Measurements from ENCODE around the gene CRMP1. TPM values are rescaled to one million over a fixed set of nuclear protein-coding genes. Genes with fewer than 3 reads are reported as not detected.

CRMP1 gene
- total RNA-seq, 1 experiment from 2014 or later = not detected

DNA sequence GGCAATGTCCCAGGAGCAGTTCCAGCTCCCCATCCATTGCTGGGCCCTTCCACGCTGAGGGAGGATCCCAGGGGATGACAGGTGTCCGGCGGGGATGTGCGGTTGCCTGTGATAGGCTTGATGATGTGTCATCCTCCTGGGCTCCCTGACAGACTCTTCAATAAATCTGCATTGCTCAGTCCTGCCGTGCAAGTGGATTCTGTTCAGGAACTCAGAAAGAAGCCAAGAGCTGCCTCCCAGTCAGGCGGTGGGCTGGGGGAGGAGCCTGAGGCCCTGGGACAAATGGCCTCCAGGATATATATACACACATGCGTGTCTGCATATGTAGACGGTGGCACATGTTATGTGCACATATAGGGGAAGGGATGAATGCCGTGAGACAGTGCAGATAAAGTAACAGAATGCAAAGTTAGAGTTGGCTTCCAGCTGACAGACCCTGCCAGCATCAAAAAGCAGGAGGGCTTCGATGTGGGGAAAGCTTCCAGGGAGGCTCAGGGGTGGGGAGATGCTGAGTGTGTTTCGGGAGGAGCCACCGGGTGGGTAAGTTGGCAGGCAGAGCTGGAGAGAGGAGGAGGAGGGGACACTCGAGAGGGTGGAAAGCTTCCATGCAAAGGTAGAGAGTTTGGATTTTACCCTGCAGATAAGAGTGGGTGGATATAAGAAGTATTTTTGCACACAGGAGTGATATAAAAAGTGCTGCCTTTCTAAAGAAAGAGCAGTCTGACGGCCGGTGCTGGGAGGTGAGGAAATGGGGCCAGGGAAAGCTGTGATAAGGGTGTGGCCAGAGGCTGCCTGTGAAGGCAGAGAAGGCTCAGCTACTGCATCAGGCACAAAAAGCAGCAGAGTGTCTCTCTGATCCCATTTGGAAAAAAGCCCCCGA, 28.5 kb upstream of the CRMP1 start:
- DNase-seq (ENCODE audit: low spot score) = no peak

- no peak for DNase-seq (ENCODE audit: low spot score)
These were observed 26.7 kb upstream of the CRMP1 start for GRCh38 chr4:5919571-5919970.

GRCh38 chr4:5919044-5919443, 26.2 kb upstream of the CRMP1 start:
- no peak for DNase-seq (ENCODE audit: low spot score)

GRCh38 chr4:5918331-5918985, 25.6 kb upstream of the CRMP1 start:
- DNase-seq (ENCODE audit: low spot score) = no peak

GRCh38 chr4:5917672-5918071, 24.8 kb upstream of the CRMP1 start:
- no peak for DNase-seq (ENCODE audit: low spot score)

- no peak for DNase-seq (ENCODE audit: low spot score)
These were observed 23.3 kb upstream of the CRMP1 start for GRCh38 chr4:5916229-5916628.

DNA sequence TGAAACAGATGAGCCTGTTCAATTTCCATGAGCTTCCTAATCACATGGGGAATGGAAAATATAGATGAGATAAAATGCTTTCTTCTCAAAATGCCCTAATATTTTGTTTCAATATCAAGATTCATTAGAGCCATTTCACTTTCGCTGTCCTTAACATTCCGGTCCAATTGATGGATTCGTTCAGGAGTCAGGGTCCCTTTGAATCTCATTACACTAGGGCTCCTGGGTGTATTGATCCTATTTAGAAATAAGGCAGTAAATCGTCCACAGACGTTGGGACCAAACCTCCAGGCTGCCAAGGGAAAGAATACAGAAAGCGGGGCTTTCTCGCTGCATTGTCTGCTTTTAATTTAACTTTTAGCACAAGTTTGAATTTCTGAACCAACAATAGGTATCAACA, 20.6 kb upstream of the CRMP1 start:
- DNase-seq (ENCODE audit: low spot score) = no peak

GRCh38 chr4:5912614-5913019, 19.7 kb upstream of the CRMP1 start:
- no peak for DNase-seq (ENCODE audit: low spot score)

DNA sequence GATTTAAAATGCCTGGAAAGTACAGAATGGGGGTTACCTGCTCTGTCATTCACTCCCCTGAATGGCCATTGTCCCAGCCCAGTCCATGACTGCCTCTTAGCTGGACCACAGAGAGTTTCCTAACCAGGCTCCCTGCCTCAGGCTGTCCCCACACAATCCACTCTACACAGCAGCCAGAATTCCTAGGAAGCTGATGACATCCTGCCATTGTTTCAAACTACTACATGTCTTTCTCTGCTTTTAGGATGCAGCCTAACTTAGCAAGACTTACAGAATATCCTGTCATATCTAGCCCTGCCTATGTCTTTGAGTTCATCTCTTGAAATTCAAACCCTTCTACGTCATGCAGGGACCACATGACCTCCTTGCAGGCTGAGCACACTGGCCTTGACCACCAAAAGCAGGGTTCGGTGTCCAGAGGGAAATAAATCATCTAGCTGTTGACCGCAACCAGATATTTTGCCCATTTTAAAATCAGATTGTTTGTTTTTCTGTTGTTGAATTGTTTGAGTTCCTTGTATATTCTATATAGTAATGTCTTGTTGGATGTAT, 16.1 kb upstream of the CRMP1 start:
- no peak for DNase-seq (ENCODE audit: low spot score)

- no peak for DNase-seq (ENCODE audit: low spot score)
These were observed 13.3 kb upstream of the CRMP1 start for GRCh38 chr4:5906191-5906590.

DNA sequence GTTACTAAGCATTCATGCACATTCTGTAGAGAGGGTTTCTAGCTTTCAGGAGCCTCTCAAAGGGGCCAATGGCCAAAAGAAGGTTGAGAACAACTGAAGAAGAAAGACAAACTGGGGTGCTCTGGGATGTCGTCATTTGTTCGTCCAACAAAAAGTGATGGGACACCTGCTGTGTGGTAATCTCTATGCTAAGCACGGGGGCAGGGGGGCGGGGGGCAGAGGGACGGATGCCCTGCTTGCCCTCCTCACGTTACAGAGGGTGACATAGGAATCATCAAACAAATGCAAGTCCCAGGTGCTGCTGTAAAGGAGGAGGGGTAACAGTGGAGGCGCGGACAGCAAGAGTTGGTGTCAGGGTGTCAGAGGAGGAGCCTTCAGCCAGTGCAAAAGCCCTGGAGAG, 12.8 kb upstream of the CRMP1 start:
- DNase-seq (ENCODE audit: low spot score) = no peak

DNA sequence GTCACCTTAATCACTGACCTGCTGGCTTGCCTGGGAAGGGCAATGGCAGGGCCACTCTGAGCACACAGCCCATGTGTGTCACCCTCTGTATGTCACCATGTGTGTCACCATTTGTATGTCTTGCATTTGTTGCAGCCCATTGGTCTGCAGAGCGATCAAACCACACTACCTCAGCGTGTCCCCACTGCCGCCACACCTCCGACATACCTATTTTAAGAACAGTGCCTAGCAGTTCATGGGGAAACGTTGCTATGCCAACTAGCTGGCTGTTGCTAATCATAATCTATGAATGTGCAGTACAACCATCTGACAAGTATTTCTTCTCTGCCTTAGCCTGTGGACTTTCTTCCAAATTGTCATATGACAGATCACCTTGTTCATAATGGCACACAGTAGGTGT, 8.0 kb upstream of the CRMP1 start:
- DNase-seq (ENCODE audit: low spot score) = no peak

DNA sequence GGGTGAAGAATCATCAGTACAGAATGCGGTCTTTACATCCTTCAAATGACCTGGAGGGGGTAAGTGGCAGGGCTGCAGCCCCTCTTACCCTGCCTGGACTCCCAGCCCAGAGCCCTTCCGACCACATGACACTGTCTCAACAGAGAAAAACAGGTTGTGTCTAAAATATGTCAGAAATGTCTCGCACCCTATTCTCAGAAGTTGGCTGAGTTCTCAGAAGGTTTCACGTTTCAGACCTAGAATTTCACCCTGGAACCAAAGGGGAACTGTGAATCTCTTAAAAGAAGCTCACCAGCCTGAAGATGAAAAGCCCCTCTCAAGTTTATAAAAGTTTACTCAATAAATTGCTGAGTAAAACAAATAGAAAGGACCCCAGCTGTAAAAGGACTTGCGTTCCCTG, 7.0 kb upstream of the CRMP1 start:
- DNase-seq (ENCODE audit: low spot score) = no peak

DNA sequence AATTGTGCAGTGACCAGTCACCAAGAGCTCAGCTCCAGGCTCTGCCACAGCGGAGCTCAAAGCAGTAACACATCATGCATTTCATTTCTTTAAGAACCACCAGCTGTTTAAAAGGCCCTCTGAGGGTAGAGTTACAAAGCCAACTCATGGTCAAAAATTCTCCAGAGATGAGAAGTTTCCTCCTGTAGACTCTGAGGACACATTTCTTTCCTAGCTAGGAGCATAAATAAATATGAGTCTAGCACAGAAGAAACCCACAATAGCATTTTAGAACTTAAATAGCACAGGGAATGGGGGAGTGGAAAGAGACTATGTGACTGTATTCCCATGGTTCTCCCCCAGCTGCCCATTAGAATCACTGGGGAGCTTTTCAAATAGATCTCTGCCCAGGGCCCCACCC, 6.5 kb upstream of the CRMP1 start:
- no peak for DNase-seq (ENCODE audit: low spot score)

DNA sequence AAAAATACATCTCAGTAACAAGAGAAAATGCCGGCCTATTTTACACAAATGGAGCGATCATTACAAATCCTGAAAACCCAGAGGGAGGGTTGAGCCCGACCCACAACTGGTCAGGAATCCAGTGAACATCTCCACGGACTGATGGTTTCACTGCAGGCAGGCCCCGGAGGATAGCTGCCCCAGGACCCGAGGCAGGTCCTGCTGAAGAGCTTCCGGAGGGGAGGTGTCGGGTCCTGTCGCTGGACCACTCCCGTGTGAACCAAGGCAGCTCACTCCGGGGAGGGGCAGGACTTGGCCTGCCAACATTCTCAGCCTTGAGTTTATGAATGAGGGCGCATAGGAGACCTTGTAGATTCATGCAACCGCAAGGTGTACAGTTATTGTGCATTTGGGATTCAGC, 4.8 kb upstream of the CRMP1 start:
- no peak for DNase-seq (ENCODE audit: low spot score)

GRCh38 chr4:5895287-5895686, 2.4 kb upstream of the CRMP1 start:
- DNase-seq (ENCODE audit: low spot score) = no peak

DNA sequence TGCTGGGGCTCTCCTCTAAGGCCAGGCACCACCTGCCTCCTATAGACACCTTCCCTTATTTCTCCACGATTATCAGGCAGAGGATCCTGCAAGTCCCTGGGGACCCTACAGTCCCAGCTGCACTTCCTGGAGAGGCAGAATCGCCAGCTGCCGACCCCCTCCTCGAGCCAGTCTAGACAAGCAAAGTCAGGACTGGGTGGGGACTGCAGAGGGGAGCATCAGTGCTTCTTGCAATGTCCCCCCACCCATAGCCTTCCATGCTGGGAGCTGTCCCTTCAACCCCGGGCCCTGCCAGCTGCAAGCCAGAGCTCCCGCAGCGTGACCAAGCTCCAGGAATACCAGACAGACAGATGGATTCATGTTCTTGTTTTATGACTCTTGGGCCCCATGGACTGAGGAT, 1.4 kb upstream of the CRMP1 start:
- no peak for DNase-seq (ENCODE audit: low spot score)

- DNase-seq (ENCODE audit: low spot score) = no peak
These were observed 705 bp upstream of the CRMP1 start for GRCh38 chr4:5893591-5893990.

GRCh38 chr4:5892323-5893003, 423 bp downstream of the CRMP1 start:
- DNase-seq (ENCODE audit: low spot score) = no peak

GRCh38 chr4:5891563-5892322, 1.1 kb downstream of the CRMP1 start:
- no peak for DNase-seq (ENCODE audit: low spot score)

DNA sequence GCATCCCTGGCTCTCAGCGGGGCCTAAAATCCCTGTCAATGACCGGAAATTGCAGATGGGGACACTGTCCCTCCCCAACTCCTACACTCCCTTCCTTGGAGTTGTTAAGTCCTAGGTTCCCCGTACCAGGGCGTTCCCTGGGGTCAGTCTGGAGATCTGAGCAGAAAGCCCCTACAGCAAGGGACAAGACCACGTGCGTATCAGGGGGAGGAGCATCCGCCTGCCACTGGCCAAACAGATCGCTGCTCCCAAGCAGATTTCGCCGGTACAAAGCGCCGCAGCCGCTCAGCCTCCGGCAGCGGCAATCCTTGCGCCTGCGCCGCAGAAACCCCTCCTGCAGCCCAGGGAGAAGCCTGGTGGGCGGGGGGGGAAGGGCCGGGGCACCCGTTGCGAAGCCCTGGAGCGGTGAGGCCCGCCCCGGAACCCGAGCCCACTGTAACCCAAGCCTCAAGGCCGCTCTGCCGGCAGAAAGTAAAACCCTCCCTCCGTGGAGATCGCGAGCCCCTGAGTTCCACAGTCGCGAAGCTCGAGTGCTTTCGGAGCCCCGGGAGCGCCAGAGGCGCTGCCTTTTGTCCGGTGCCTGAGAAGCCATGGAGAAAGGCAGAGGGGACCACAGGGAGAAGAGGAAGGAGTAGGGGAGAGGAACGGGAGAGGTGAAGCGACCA, 2.7 kb downstream of the CRMP1 start:
- DNase-seq (ENCODE audit: low spot score) = no peak

Measured in HT-29 (cell line).